Astrocyte (in vitro differentiated cells and primary cell): Measurements from ENCODE around the gene USP11.

ENCODE experiments used
- CTCF ChIP-seq: IDR thresholded peaks from 2 replicates; pipeline ENCODE4 v1.5.1; 2011; ENCODE audit warnings: low read depth, mild to moderate bottlenecking, inconsistent platforms, low read length, moderate library complexity; ENCODE audit not compliant: insufficient read depth
- EZH2 ChIP-seq: IDR thresholded peaks from 2 replicates; pipeline ENCODE4 v1.6.1; 2012; ENCODE audit warnings: mild to moderate bottlenecking, low read length, inconsistent platforms; ENCODE audit not compliant: insufficient read depth

GRCh38 chrX:47234583-47234982, 1.8 kb downstream of the USP11 start:
- TF ChIP-seq CTCF (no peak), EZH2 (no peak)
